Activated CD4-positive, alpha-beta T cell treated with anti-CD3 and anti-CD28 coated beads, Interleukin-2, Interleukin-6, amounts not matched to agents 100 ng/mL and 50 ng/mL, durations not matched to agents 16 hours and 8 hours (primary cell): ENCODE data around the gene NANOGP8.
"Not testable (repeated sequence)": the region's sequence is repeated elsewhere in the genome, so short reads cannot be mapped to it uniquely, and the experiment has no call there.

ENCODE experiments used
- DNase-seq: peaks from one replicate; pipeline ENCODE4 v3.0.0-alpha.2; 2020

NANOGP8 gene, protein sequence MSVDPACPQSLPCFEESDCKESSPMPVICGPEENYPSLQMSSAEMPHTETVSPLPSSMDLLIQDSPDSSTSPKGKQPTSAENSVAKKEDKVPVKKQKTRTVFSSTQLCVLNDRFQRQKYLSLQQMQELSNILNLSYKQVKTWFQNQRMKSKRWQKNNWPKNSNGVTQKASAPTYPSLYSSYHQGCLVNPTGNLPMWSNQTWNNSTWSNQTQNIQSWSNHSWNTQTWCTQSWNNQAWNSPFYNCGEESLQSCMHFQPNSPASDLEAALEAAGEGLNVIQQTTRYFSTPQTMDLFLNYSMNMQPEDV

DNA sequence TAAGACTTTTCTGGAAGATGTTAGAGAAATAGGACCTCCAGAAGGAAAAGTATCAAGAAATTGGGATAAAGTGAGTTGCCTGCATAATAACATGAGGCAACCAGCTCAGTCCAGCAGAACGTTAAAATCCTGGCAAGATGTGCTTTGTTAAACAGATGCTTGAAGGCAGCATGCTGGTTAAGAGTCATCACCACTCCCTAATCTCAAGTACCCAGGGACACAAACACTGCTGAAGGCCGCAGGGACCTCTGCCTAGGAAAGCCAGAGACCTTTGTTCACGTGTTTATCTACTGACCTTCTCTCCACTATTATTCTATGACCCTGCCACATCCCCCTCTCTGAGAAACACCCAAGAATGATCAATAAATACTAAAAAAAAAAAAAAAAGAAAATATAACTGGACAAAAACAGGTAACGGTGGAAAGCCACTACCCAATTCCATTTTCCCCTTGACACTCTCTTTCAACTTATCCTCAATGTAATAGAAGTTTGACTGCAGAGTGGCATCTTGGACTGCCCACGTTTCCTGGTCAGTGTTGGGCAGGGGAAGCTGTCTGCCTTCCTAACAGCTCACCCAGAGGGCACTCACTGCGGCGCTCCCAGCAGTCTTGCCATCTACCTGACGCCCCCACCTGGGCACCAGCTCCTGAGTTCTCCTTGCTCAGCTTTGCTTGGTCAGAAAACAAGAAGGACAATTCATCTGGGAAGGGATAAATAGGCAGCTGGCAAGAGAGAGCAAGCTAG is at the start of gene NANOGP8:
Gene NANOGP8 (minus strand): TSS at position 120 of the 744 bp plus-strand sequence. CDS start 185 bp downstream, outside the sequence.
- DNase-seq, result not testable (repeated sequence)

DNA sequence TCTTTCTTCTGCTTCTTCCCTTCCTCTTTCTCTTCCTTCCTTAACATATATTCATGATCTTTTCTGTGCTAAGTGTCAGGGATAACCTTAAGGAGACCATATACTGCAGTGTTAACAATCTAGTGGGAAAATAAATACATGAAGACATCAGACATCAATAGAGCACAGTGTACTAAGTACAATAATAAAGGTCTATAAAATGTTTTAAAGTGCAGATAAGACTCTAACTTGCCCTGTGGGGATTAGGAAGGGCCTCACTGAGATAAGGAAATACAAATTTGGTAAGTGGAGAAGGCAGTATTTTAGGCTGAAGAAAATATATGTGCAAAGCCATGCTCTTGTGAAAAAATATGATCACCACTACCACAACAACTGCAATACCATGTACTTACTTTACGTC is 49.2 kb upstream of the NANOGP8 start:
- DNase-seq, result no peak

DNA sequence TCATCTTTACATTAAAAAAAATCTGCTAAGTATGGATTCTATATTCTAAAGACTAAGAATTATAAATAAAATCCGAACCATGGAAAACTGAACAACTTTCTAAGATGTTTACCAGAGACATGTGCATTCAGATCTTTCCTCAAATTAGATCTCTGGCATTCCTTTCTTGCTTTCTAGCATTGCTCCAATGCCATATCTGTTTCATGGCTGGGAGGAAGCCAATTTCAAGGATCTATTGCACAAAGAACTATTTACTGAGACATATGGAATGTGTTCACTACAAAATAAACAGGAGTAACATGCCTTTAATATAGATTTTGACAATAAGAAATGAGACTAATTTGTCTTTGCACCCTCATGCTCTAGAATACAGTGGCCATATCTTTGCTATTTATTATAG is 45.1 kb upstream of the NANOGP8 start:
- no peak for DNase-seq

DNA sequence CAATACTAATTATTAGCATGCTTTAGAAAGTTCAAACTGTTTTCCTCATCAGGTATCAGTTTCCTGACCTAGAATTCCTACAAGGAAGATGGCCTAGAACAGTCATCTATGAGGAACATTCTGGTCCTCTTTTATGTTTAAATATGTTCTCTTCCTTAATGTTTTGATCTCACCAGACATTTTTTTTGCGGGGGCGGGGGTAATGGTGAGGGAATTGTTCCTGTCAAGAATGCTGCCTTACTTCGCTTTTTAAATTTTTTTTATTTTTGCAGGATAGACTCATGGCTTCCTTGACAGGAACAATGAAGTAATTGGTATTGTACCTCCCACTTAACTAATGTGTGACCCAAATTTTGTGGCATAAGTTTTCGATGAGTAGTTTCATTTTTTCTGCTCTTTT is 44.3 kb upstream of the NANOGP8 start:
- no peak for DNase-seq

DNA sequence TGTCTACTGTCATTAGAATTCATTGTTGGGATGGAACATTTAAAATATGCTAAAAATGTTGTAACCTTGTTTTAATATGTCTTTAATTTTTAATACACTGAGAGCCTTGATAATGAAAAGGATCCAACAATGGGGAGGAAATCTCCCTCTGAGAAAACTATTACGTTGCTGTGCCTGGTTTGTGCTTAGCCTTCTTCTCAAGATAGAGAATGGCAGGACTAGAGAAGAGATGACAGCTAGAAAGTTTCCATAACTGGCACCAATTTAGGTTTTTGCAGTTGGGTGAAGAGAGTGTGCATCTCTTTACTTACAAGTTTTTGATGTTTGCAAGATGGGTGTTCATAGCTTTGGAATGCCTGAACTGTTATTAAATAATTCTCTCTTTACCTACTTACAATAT is 42.6 kb upstream of the NANOGP8 start:
- no peak for DNase-seq

DNA sequence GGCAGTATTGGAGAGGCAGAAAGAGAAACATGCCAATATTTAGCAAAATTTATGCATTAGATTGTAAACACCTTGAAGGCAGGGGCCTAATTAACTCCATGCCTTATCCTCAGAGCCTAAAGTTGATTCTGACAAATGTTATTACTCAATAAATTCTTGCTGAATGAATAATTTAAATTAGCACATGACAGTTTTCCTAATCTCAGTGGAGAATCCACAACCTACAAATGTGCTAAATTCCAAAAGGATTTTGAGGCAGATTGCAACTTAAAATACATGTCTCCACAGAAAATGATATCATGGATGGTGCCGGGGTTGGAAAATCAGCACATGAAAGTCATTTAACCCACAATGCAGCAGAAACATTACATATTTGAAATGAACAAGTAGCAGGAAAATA is 41.1 kb upstream of the NANOGP8 start:
- DNase-seq, result no peak

DNA sequence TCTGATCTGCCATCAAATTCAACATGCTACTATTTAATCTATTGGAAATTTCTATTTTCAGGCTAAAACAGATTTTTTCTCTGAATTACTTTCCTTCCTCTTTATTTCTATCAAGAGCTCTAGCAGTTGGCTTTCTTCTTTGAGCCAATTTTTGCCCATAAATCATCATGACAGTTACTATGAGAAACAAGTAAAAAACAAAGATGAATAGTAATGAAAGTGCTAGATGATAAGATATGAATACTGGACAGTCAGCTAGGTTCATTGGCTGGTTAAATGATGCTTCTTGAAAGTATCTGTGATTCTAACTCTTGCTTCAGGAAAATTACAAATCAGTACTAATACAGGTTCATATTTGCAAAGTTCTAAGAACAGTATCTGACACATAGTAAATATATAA is 38.6 kb upstream of the NANOGP8 start:
- no peak for DNase-seq

DNA sequence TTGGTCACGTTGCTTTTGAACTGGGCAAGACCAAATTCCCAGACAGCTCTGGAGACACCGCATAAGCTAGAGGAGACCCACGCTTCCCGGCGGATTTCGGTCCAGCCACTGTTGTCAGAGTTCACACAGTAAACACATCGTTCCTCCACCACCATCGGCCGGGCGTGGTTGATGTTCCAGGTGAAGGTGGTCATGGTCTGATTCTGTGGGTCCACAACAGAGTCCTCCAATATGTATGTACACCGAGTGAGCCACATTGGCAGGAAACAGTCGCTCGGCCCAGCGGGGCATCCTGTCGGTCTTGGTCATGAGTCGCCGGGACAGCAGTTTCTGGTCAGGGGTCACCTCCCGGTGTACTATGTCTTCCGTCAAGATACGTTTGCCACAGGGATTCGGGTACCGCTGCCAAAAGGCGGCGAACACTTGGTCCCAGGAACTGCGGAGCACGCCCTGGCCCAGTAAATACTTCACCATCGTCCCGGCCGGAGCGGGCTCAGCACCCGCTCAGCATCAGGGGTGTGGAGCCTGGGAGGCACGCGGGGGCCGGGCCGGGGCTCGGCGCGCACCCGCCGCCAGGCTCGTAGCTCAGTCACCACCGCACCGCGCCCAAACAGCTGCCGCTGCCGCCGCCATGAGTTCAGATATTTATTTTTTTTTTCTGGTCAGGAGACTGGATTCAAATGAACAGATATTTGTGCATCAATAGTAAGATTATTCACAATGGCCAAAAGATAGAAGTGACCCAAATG is 36.7 kb upstream of the NANOGP8 start:
- no peak for DNase-seq

DNA sequence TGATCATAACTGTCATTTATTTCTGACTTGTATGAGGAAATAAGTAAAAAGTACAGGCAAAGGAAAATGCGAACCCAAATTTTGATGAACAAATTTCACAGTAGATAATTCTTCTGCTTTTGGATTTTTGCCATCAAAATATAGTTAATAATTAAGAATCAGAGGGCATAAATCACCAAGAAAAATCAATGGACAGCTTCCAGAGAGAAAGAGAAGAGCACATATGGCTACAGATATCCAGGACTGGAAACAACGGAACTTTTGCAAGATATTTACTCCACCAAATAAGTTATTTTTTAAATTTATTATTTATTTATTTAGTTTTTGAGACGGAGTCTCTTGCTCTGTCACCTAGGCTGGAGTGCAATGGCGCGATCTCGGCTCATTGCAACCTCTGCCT is 35.1 kb upstream of the NANOGP8 start:
- DNase-seq, result no peak

DNA sequence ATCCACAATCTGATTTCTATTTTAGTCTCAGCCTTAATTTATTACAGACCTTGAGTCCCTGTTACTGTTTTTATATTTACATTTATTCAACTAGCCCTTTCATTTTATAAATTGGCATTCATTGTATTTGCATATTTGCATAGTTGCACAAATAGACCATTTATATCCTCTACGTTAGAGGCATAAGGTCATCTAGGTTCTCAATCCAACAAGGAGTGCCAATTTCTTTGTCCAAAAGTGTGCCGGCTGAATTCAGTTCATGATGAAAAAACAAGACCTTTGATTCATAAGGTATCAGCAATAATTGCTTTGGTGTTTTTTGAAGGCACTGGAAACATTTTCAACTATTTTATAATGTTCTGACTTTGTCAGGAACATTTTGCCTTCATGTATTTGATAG is 33.9 kb upstream of the NANOGP8 start:
- no peak for DNase-seq

DNA sequence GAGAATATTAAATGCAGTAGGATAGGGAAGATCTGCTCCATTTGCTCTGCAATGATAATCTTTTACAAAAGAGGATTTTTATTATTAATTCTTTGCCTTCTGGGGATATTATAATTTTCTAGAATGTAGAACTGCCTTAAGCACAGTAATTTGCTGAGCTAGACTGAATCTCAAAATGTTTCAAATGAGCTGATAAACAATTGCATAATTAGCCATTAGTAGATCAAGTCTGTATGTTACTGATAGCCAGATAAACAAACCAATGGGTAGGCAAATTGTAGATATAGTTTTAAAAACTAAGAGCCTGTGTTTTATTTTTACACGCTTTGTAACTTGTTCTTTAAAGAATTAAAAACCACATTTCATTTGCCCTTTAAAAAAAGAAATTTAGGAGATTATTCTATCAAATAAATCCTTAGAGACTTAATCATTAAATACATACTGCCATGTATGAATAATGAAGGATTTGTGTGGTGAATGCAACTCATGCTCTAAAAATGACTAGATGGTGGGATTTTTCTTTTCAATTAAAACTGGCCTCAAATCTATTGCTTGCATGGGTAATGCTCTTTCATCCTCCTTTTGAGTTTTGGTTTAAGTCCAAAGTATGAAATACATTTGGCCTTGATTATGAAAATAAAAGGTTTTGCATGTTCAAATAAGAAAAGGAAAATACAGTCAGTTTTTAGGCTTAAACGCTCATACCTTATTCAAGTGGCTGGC is 32.6 kb upstream of the NANOGP8 start:
- no peak for DNase-seq

DNA sequence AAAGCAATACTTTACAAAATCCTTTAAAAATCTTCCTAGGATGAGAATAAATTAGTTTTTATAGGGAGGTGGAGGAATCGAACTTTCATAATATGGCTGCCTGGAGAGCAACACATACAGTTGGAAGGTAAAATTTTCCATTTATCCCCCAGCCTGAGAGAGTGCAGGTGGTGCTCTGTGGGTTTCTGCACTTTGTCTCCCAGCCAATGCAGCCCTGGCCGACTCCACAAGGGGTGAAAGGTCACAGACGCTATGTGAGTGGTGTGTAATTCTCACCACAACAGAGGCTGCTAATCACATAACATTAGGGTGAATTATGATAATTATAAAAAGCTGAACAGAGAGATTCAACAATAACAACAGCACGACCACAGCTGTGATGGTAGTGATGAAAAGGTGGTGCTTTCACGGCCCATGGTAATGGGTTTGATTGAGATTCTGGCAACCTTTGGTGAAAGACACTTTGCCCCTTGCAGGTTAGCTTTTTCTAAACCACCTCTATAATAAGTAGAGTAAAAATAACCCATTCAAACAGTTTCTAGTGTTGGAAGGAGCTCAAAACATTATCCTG is 30.1 kb upstream of the NANOGP8 start:
- no peak for DNase-seq

DNA sequence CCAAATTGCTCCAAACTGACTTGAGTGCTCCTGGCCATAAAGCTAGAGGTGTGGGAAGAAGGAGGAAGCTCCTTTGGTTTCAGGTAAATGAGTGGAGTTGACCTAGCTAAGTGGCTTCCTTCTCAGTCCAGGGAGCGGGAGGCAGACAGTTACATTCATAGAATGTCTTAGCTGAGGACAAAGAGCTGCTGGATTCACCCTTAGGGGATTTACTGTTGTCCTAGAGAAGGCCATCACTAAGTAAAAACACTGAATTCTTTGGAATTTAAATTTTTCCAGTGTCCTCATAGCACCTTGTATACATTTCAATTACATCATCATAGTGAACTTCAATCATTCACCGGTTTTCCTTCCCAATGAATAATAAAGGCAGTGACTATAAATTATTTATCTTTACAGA is 27.3 kb upstream of the NANOGP8 start:
- no peak for DNase-seq

DNA sequence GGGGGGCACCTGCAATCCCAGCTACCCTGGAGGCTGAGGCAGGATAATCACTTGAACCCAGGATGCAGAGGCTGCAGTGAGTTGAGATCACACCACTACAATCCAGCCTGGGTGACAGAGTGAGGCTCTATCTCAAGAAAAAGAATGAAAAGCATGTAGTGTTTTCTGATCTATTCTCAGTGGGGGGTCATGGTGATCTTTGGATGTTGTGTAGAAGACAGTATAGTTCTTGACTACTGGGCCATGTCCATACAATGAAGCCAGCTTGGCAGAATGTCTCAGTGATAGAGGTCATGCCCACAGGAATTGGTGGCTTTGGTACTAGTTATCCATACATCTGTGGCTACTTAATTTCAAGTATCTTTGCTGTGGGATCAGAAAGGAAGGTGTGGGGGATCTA is 26.8 kb upstream of the NANOGP8 start:
- no peak for DNase-seq

DNA sequence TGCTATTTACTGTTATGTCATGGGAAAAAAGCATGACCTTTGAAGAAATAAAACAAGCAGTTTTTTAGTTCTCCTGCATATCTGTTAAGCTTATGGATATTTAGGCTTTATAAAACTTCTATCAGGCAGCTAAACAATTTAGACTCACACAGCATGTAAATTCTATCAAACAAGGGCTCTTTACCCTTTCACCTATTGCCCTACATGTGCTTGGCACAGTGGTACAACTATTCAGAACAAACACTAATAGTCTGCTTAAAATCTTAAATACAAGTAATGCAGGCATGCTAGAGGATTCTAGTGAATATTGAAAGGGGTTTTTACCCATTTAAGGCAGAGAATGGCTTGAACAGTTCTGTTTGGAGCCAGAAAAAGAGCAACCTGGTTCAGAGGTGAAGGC is 23.4 kb upstream of the NANOGP8 start:
- no peak for DNase-seq

DNA sequence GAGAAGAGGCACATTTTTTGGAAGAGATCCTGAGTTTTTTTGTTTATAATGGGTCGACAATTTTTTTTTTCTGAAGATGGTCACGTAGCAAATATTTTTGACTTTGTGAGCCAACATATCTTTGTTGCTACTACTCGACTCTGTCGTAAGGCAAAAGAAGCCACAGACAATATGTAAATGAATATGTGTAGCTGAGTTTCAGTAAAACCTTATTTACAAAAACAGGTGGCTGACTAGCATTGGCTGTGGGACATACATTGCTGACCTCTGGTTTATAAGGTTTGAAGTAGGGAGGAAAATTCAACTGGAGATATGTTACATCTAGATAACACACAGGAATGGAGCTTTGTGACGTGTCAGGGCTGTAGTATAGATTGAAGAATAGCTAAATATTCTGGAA is 22.5 kb upstream of the NANOGP8 start:
- DNase-seq, result no peak

DNA sequence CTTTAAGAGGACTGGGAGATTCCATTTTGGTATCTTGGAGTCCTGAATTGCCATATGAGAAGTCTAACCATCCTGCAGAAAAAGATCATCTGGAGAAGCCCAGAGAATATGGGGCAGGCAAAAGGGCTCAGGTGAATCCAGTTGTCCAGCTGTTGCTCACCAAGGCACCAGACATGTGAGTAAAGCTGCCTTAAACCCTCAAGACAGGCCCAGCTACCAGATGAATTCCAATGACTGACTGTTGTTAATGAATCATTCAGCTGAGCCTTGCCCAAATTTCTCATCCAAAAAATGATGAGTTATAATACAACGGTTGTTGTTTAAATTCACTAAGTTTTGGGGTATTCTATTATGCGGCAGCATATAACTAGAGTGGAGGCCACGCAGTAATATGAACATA is 22.0 kb upstream of the NANOGP8 start:
- DNase-seq, result no peak

DNA sequence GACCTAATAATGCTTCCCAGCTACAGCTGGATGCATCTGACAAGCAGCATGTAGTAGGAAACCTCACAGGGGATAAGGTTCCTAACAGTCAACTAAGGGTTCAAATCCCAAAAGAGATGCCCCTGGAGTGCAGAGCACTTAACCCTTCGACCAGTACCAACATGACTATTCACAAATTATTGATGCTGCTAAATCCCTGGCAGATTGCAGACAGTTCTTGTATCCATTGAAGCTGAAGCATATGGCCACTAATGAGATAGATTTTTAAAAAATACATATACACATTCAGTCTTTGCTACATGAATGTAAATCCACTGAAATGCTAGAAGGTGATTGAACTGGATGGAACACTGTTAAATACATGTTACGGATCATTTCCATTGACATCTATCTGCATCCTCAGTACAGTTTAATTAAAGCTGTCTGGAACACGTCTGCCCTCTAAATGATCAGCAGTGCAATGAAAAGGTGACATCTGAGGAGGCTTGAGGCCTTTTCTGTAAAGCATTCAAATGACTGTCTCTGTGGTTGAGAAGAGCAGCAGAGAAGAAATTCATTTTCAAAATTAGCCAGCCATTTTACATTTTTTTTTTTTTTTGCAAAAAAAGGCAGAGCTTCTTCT is 19.5 kb upstream of the NANOGP8 start:
- no peak for DNase-seq

DNA sequence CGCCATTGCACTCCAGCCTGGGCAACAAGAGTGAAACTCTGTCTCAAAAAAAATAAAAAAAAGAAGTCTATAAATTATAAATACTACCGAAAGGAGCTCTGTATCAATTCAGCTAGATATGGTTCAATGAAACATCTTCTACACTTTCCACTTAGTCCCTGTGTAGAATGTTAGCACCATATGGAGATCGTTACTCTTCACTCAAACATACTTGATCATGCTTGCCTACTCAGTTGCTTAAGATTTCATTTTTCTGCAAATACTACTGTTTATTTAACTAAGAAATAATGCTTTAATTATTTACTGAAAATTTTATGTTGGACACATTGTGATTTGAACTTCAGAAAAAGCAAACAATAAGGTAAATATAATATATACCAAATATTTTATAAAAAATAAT is 17.1 kb upstream of the NANOGP8 start:
- no peak for DNase-seq

DNA sequence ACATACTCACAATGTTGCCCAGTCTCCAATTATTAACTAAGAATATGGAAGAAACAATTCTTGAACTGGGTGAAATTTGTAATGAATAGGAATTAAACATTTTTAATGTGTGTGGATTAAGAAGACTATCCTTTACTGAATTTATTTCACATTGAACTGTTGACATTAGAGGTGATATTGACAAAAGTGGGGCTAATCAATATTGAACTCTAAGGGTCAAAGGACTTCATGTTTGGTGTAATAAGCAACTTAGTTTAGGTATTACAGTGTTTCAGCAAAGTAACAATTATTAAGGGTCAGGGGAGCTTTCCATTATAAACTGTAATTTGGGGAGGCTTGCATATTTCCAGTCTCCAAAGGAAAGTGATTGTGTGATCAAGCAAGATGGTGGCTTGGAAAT is 16.2 kb upstream of the NANOGP8 start:
- DNase-seq, result no peak

DNA sequence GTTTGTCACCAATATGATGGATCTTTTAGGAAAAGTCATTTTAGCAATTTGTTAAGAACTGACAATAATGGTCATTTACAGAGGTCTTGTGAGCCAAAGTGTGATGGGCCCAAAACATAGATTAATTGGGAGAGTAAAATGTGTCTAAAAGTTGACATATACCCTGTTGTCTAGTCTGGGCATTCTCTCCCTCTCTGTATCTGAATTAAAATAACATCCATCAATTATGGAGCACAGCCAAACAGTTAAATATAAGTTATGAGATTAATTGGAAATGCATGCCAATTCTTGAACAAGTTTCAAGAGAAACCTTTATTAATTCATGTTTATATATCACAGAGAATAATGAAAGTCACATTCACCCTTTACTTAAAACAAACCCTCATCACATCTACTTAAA is 13.6 kb upstream of the NANOGP8 start:
- DNase-seq, result no peak

DNA sequence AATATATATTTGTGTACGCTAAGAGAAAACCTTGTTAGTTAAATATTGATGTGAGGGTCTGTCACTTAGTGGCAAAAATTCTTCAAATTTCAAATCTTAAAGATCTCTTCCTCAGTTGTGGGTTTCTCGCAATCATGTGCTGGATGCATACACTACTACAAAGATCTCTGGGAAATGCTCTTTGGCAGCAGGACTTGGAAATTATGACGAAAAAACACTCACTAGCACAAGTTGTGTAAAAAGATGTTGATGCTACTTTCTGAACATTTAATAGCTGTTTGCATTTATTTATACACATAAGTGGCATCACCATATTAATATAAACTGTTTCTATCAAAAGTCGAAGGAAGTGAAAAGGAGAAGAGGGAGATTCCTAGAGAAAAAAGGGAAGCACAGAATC is 10.8 kb upstream of the NANOGP8 start:
- no peak for DNase-seq

DNA sequence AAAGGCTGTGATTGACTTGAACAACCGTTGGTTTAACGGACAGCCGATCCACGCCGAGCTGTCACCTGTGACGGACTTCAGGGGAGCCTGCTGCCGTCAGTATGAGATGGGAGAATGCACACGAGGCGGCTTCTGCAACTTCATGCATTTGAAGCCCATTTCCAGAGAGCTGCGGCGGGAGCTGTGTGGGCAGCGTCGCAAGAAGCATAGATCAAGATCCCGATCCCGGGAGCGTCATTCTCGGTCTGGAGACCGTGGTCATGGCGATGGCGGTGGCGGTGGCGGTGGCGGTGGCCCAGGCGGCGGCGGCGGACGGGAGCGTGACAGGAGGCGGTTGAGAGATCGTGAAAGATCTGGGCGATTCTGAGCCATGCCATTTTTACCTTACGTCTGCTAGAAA is 7.8 kb upstream of the NANOGP8 start:
- DNase-seq, result no peak
